Measurements from ENCODE around the gene KCNA10.

Gene KCNA10

DNA sequence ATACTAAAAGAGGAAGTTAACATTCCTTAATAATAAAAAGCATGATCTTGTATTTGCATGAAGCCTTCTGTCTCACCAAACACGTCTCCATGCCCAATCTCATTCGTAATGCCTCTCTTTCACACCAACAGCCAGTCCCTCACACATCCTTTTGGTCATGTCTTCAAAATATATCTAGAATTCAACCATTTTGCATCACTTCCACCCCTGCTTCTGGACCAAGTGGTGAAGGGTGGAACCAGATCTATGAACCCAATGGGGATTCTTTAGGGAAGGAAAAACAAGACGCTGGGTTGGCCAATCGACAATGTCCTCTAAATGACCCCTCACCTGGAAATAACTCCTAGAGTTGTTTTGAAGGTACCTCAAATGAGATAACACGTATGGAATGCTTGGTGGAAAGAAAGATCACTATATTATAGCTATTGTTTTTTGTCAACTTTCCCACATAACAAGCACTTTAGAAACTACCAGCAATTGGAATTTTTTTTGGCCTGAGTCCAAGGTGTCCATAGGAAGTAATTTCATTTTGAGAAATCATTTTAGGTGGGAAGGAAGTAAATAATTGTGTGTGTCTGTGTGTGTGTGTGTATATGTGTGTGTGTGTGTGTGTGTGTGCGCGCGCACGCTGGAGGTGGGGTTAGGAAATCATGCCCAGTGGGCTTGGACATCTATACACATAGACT, at the start of gene KCNA10:
Gene KCNA10 (minus strand): TSS at position 51 of the 686 bp plus-strand sequence. CDS start 388 bp downstream, outside the sequence.
- DNase-seq: no peak

DNA sequence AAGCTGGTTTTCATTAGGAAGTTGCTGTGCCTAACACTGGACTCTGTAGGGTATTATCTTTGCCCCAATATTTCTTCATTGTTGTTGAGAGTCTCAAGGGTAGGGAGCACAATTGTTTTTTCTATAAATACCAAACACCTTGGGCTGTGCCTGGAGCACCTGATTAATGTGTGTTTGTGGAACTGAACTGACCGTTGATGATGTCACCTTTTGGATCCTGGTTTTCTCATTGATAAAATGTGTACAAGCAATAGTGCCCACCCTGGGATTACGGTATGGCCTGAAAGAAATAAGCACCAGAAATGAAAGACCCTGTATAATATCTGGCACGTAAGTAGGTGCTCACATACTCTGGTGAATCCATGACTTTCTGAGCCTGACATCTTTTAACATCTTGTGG, 47.9 kb upstream of the KCNA10 start:
- no peak for DNase-seq

DNA sequence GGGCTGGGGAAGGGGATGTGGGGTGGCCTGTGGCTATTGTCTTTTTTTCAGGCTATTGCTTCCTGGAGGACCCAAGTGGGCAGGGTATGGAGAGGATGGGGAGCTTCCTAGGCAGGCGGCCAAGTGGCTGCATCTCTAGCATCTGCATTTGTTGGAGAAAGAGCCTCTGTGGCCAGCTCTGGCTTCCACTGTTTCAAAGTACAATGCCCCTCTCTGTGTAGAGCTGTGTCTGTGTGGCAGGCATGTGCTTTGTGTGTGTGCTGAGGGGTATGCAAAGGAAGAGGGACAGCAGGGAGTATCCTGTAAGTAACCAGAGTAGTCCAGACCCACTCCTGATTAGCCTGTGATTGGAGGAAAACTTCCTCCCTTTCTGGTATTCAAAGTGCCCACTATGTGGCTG, 46.6 kb upstream of the KCNA10 start:
- no peak for DNase-seq

DNA sequence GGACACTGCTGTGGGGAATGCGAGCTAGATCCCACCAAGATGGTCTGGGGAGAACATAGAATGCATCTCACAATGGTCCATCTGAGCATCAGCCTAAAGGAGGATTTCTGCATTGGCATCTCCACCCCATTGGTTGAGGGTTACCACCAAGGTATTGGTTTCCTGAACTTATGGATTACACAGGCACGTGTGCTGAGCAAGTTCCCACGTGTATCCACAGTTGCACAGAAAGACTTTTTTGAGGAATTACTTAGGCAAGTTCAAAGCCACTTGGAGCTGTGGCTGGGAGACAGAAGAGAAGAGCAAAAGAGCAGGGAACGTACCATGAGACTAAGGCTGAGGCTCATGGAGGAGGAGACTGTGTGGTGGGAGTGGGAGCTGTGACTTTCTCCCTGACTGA, 44.1 kb upstream of the KCNA10 start:
- no peak for DNase-seq

DNA sequence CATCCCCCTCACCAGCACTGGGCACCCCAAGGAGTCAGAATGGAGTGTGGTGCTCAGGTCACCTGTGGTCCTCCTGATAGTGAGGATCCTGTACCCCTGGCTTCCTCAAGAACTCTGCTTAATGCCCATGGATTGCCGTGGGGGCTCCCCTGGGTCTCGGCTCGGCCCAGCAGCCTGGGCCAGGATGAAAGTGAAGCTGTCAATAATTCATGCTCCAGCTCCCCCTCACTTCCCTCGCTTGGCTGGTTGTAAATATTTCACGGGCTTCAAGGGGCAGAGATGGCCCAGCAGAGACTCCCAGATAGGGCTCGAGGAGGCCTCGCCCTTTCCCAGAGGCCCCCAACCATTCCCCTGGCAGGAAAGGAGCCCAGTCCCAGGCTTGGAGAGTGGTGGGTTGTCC, 42.6 kb upstream of the KCNA10 start:
- DNase-seq: no peak

DNA sequence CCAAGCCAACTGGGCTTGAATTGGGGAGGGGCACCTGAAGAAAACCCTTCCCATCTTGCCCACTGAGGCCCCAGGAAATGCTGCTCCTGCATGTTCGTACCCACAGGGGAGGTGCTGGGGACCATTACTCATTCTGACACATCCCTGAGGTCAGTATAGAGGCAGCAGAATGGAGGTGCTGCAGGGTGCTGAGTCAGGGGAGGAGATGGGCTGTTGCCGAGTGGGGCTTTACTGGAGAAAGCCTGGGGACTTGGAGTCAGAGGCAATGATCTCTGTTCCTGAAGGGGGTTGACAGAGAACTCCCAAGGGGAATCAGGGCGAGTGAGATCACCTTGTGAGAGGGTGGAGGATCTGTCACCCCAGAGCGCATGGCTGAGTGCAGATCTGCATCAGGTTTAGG, 40.2 kb upstream of the KCNA10 start:
- no peak for DNase-seq

DNA sequence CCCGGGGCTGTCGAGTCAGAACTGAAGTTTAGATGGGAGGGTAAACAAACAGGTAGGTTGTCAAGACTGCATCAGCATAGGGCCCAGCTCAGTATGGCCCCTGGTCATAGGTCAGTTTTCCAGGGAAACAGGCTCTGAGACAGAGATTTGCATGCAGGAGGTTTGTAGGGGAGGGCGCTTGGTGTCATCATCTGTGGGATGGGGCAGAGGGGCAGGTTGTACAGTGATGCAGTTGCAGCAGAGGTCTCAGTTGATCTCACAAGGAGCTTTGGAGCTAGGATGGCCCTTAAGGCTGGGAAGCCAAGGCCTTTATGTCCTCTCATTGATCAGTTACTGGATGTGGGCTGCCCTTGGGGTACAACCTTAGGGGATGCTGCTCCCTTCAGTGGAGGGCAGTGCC, 38.5 kb upstream of the KCNA10 start:
- no peak for DNase-seq

DNA sequence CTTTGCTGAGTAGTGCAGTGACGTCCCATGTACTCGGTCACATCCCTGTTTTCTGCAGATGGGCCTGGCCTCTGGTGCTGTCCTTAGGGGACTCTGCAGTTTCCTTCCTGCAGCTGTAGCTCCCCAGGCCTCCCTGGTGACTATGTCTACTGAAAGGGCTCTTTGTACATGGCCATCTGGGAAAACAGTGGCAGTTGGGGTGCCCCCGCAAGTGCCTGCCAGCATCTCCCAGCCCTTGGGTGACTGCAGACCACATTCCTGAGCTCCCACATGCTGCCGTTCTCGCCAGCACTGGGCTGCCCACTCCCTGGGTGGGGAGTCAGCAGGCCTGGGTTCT, 37.5 kb upstream of the KCNA10 start:
- DNase-seq: no peak

DNA sequence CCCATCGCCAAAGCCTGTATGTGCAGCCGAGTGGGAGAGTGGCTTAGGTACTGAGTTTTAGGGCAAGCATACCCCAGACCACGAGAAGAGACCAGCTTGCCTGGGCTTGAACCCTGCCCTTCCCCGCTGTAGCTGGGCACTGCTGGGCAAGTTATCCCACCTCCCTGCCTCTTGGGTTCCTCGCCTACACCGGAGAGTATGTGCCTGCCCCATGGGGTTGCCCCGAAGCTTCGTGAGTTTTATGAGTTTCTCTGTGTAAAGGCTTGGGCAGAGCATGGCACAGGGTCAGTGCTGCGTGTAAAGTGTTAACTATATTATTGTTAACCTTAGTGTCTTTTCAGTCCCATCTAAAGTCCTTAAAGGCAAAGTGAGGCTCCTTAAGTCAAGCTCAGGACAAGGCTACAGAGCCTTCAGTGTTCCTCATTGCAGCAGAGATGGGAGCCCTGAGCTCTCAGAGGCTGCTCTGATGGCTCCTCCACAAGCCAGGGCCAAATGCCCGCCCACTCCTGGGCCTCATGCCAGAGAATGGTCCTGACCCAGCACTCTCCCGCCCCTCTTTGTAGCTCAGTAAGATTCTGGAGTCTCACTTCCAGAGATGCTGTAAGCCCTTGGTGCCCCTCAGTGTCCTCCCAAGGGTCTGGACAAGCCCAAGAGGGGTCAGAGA, 37.0 kb upstream of the KCNA10 start:
- DNase-seq: peak; percentile 12

DNA sequence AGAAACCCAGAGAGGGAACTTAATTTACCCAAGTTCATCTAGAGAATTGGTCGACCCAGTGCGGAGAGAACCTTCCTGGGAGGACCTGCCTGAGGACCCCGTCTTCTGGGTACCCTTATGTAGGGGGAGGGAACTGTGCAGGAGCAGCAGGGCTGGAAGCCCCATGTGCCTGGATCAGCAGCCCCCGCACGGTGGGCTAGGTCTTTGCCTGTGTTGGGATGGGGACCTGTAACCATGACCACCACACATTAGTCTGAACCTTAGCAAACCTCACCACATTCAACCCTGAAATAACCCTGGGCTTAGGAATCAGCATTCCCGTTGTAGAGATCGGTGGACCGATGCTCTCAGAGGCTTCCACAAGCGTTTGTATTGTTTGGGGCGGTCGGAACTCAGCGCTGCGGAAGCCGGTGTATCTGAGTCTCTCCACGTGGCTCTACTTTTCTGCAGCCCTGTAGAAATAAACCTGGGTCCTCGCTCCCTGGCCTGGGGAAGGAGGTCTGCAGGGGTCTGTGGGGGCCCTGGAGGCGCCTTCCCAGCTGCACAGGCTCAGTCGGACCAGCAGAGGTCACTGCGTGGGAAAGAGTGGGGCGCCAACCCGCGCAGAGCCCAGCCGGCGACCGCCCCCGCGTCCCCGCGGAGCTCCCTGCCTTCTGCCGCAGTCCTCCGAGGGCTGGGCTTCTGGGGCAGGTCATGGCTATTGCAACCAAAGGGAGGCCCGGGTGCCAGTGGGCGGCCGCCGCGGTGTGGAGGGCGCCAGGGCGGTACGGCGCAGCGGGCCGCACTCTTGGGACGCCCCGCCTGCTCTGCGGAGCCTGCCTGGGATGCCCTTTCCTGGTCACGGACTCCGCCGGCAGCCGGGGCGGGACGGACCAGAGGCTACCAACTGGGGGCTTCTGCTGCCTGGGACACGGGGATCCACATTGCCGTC, 36.2 kb upstream of the KCNA10 start:
- DNase-seq: peak; percentile 28

DNA sequence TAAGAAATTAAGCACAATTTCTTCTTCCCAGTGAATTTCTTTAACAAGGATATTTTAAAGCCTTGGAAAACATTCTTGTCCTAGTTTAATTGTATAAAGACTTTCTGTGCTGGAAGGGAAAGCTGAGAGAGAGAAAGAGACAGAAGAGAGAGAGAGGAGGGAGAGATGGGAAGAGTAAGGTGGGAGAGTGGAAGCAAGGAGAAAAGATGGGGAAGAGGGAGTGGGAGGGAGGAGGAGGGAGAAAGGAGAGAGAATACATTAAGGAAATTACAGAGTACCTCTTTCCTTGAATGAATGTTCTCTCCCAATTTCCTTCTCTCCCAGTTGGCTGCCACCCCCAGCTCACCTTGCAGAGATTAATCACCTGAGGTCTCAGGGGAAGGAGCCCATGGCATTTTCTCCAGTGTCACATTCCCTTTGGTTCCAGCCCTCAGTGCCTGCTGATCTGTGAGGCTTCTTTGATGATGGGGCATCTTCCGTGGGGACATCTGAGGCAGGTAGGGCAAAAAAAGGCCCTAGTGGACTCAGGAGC, 32.4 kb upstream of the KCNA10 start:
- no peak for DNase-seq

DNA sequence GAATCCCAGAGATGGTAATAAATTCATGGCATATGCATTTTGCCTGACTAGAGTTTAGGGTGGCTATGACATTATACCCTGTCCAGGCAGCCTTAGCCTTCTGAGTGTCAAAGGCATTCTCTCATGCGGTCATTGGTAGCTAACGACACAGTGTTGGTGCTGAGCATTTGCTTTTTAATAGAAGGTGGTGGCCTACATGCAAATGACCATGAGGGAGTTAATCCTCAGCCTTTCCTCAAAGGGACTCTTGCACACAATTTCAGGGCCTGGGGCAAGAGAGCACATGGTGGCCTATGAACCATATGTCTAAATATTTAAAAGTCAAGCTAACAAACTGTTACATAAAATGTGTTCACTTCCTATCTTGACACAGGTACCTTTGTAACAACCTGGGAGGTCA, 30.9 kb upstream of the KCNA10 start:
- no peak for DNase-seq

DNA sequence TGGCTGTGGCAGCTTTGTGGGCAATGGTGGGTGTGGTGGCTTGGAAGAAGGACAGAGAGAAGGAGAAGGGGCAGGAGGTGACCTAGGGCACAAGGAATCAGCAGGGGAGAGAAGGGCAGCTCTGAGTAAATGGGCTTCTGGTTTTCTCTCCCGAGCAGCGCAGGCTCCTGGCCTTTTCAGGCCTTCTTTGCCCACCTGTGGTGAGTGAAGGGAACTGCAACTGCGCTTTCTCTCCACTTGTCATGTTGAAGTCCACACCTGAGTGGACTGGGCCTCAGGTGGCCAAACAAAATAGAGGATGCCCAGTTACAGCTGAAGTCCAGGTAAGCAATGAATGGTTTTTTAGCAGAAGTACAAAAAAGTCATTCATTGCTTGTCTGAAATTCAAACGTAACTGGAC, 29.4 kb upstream of the KCNA10 start:
- DNase-seq: peak; percentile 12

DNA sequence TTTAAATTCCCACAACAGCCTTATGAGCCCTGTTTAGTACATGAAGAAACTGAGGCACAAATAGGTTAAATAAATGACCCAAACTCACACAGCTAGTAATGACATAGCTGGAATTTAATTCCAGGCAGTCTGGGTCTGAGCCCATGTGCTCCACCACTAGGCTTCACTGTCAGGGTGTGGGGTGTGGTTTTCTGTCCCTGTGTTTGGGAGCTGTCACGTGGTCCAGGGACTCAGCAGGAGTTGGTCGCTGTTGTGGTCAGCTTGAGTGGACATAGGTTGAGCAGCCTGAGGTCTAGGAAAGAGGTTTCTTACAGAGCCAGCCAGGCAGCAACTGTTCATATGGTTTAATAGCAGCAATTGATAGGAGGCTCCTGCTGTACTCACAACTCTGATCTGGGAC, 28.0 kb upstream of the KCNA10 start:
- DNase-seq: no peak

DNA sequence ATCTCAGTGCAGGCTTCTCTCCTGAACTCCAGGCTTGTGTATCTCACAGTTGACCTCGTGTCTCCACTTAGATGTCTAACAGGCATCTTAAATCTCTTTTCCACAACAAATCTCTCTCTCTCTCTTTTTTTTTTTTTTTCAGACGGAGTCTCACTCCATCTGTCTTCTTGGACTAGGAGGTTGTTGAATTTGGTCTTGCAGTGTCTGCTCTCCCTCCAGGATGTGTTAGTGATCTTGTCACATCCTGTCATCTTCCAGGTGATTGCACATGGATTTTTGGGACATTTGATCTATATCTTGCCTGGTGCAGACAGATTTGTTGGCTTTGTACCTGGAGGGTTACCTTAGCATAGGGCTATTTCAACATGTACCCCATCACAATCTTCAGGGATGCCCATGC, 26.5 kb upstream of the KCNA10 start:
- DNase-seq: no peak

DNA sequence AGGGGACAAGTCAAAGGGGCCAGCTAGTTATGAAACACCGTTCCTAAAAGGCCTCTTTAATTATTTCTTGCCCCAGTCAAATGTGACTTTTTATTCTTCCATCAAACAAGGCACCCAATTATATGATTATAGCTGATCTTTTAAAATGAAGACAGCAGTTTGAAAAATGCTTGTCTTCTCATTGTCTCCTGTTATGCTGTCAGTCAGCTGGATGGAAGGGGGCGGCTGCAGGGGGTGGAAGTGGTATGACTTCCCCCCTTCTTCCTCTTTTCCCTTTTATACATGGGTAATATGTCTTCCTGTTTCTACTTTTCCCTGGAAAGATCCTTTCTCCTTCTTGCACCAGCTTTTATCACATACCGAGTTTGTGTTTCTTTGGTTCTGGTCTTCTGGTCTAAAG, 25.8 kb upstream of the KCNA10 start:
- no peak for DNase-seq

DNA sequence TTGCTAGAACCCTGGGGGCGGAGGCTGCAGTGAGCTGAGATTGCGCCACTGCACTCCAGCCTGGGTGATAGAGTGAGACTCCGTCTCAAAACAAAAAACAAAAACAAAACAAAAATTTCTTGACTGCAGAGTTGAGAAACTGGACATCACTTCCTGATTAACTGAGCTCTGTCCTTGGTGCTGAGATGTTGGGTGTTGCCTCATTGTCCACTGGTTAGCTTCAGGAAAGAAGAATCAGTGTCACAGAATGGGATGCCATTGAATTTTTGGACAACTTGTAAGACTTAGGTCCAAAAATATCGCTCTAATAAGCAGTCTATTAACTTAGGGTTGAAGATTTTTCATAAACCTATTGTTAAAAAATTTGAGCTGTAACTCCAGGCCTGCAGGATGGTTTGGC, 23.8 kb upstream of the KCNA10 start:
- DNase-seq: peak; percentile 48

DNA sequence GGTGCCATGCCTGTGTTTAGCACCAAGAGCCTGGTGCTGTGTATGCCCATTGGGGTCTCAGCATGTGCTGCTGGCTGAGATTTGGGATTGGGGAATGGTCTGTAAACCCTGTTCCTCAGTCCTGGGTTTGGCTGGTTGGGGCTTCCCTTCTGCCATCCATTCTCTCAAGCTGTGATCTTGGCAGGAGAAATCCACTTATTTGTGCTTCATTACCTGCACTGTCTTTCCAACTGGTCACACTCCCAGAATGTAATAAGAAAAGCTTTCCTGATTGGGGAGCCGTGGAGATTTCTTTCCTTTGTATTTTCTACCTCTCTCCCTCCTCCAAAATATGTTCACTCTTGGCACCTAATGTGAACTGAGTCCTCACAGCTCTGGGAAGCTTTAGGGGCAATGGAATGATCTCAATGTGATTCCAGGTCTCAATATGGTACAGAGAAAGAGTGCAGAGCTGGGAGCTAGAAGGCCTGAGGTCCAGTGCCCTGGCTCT, 23.0 kb upstream of the KCNA10 start:
- no peak for DNase-seq

DNA sequence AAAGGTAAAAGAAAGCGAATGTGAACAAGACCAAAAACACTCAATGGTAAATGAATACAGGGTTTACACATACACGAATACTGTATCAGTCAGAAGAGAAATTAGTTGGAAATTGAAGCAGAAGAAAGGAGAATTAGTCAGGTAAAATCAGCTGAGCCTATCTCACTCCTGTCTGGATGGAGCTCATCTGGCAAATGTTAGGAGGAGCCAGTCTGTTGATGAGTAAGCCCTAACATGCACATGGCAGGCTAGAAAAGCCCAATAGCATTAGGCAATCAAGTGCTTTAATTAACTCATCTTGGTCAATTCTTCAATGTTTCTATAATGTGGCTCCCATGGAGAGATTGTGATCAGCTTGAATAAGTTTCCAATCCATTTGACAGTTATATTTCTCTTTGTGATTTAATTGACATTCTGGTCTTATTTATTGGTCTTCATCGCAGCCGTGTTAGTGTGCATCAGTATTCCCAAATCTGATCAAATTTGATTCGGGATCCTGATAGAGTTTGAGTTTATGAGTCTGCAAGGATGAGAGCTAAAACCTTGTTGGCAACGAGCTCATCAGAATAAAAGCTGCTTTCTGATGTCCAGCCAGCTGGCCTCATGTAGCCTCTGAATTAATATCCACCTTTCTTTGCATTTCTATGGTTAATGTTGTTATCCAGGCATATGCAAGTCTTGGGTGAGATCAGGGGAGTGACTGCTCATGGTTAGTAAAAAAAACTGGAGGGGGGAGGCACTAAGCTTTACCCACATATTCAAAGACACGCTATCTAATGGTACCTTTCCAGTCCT, 22.1 kb upstream of the KCNA10 start:
- DNase-seq: no peak

DNA sequence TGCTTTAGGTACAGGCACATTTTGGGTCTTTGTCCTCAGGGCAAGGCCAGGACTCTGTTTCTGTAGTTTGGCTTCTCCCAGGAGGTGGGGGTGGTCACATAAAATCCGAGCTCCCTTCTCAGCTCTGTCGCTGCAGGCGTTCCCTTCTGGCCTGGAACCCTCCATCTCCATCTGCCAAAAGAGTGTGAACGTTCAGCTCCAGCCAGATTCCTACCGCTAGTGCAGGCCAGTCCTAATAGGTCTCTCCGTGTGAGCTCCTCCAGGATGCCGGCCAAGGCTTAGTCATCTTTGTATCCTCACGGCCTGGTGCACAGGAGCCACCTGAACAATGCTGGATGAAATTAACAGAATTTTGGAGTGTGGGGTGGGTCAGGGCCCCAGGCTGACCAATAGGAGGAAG, 19.9 kb upstream of the KCNA10 start:
- no peak for DNase-seq

DNA sequence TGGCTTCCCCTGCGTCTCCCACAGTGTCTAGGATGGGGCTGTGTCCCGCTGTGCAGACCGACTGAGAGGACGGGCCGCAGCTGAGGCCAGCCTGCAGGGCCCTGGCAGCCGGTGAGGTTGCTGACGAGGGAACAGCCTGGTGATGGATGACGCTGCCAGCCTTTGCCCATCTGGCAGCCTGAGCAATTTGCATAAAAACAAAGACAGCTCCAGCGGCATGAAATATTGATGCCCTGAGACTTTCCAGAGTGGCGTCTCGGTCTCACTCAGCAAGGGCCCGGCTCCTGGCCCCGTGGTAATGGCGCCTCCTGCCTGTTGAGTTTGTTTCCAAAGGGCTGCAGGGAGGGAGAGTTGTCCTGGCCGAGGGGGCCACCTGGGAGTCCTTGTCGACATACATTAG, 19.1 kb upstream of the KCNA10 start:
- DNase-seq: no peak

DNA sequence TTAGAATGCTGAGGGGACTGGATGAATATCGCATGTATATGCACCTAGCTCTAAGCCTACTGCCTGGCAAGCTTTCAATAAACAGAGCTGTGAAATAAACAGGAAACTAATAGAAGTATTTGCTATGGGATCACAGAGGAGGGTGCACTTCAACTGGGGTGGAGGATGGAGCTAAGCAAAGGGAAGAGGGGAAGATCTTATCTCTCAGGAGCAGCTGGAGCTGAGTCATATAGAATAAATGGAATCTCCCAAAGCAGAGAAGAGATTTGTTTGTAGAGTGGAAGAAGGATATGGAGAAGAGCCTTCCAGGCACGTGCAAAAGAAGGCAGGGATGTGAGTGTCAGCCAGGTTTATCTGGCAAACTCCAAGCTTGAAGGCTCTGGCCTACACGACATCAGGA, 17.0 kb upstream of the KCNA10 start:
- no peak for DNase-seq

DNA sequence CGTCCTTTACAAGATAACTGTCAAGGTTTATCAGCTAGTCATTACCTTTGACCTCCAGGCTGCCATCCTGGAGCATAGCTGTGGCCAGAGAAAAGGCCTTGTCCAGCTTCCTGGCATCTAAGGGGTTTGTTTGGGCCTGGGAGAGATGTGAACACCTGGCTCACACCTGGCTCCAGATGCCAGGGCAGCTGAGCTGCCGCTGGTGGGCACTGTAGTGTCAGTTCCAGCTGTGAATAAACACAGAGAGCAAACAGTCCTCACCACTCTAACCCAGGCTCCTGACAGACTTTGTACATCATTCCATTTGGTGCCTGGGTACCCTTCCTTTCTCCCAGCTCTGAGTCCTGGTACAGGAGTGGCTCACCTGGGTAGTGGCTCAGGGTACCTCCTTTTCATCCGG, 14.3 kb upstream of the KCNA10 start:
- no peak for DNase-seq

Measured in hematopoietic multipotent progenitor cell treated with erythropoietin and hydrocortisone succinate and interleukin-3 and kit ligand, for 8 days (in vitro differentiated cells).